HPDE6-E6E7 (cell line): ENCODE data around the gene CCDC85B.

ENCODE experiments used
- DNase-seq: peaks from one replicate; pipeline ENCODE4 v3.0.0; 2011; ENCODE audit warnings: missing footprints; ENCODE audit errors: extremely low spot score

CCDC85B gene

DNA sequence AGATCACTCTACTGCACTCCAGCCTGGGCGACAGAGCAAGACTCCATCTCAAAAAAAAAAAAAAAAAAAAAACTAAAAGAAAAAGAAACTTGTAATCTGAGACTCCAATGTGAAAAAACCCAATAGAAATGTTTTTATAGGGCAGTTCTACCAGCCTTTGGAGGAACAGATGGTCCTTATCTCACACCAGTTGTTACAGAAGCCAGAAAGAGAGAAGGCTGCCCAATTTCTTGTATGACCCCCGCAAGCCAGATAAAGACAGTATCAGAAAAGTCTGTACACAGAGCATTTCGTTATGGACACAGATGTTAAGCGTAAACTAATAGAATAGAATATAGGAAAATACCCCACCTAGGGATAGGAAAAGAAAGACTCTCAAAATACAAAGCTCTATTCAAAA, 43.5 kb downstream of the CCDC85B start:
- DNase-seq: no peak

DNA sequence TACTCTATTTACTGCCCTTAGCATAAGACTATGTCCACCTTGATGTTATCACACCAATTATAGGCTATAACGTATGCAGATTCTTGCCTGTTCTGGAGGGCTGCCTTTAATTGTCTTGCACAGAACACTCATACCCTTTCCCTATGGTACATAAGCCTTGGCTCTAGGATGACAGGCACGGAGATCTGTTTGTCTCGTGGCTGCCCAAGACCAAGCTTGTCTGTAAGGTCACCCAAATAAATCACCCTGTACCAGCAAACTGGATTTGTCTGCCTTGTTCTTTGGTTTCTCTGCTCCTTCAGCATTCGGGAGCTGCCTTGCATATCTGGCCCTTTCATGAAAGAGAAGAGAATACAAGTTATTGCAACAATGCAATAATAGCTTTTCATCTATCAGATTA, 47.3 kb downstream of the CCDC85B start:
- DNase-seq: no peak
